ENCODE measurements around the gene ANKRD33B. TPM values are rescaled to one million over a fixed set of nuclear protein-coding genes. Genes with fewer than 3 reads are reported as not detected.

Gene ANKRD33B
- total and polyA plus RNA-seq, 2 experiments from 2014 or later, result 2.9 to 15.4 TPM

GRCh38 chr5:10624679-10625078 lies 60.8 kb downstream of the ANKRD33B start:
- Histone ChIP-seq H3K27me3 (ENCODE audit: insufficient read depth) (no peaks in the 10 kb centered on the region), H3K79me2 (replicated peaks; ENCODE audit: insufficient read depth) (no peaks in the 10 kb centered on the region), H3F3A (replicated peaks; ENCODE audit: low read depth) (no peaks in the 10 kb centered on the region), H4K20me1 (replicated peaks; ENCODE audit: insufficient read depth) (no peaks in the 10 kb centered on the region), H3K4me2 (no peak overlapping the region), H3K27ac (ENCODE audit: low read depth) (no peak overlapping the region), H2AFZ (no peak overlapping the region), H3K9me2 (ENCODE audit: insufficient read depth) (no peaks in the 10 kb centered on the region), H3K4me1 (ENCODE audit: insufficient read depth) (peaks cover 8% of the 10 kb centered on the region; the same call in 1 of the 2 replicates), H3K4me3 (no peak overlapping the region), H3K36me3 (ENCODE audit: insufficient read depth) (no peaks in the 10 kb centered on the region)
- Mint-ChIP-seq H3K4me1 (peaks cover 19% of the 10 kb centered on the region), H3K4me3 (no peak overlapping the region), H3K36me3 (ENCODE audit: low read depth) (peaks cover 3% of the 10 kb centered on the region; the same call in 1 of the 3 replicates), H3K9me3 (peaks cover 5% of the 10 kb centered on the region), H3K27me3 (ENCODE audit: insufficient read depth, low read depth, poor library complexity) (peaks cover 12% of the 10 kb centered on the region), H3K27ac (no peak overlapping the region)
- no peak for TF ChIP-seq ZNF331 (CRISPR knock-in tag; IDR thresholded peaks at IDR 0.05; ENCODE audit: low read depth)
- no peak for TF ChIP-seq EZH2phosphoT487 (IDR thresholded peaks at IDR 0.05; ENCODE audit: unreplicated experiment)
- TF ChIP-seq JUNB (IDR thresholded peaks at IDR 0.05; ENCODE audit: unreplicated experiment), result no peak
- TF ChIP-seq EZH2 (IDR thresholded peaks at IDR 0.05; ENCODE audit: low read depth, unreplicated experiment), result no peak
- TF ChIP-seq CREB1 (CRISPR knock-in tag; IDR thresholded peaks at IDR 0.05; ENCODE audit: low read depth), result no peak
- TF ChIP-seq, protein P1, sequence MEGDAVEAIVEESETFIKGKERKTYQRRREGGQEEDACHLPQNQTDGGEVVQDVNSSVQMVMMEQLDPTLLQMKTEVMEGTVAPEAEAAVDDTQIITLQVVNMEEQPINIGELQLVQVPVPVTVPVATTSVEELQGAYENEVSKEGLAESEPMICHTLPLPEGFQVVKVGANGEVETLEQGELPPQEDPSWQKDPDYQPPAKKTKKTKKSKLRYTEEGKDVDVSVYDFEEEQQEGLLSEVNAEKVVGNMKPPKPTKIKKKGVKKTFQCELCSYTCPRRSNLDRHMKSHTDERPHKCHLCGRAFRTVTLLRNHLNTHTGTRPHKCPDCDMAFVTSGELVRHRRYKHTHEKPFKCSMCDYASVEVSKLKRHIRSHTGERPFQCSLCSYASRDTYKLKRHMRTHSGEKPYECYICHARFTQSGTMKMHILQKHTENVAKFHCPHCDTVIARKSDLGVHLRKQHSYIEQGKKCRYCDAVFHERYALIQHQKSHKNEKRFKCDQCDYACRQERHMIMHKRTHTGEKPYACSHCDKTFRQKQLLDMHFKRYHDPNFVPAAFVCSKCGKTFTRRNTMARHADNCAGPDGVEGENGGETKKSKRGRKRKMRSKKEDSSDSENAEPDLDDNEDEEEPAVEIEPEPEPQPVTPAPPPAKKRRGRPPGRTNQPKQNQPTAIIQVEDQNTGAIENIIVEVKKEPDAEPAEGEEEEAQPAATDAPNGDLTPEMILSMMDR (conservative IDR thresholded peaks at IDR 0.05; ENCODE audit: low read depth in 2 of 2), result no peak
- TF ChIP-seq ZNF114 (CRISPR knock-in tag; IDR thresholded peaks at IDR 0.05), result no peak
- TF ChIP-seq ZNF462 (CRISPR knock-in tag; IDR thresholded peaks at IDR 0.05), result no peak
- TF ChIP-seq STAT1 (IDR thresholded peaks at IDR 0.05; ENCODE audit: unreplicated experiment), result no peak
- no peak for TF ChIP-seq REST (IDR thresholded peaks at IDR 0.05; ENCODE audit: unreplicated experiment)
- DNase-seq (ENCODE audit: low spot score) (no peak), ATAC-seq (no peak)

Measured in GM23338 (cell line).